ENCODE data around the gene GLIS1. TPM values are rescaled to one million over a fixed set of nuclear protein-coding genes. Genes with fewer than 3 reads are reported as not detected.

The GLIS1 gene
- total and polyA plus RNA-seq, 2 of the 8 experiments (the other 6 are each of a cell fraction or from before 2014, with no cell fraction given) = 0.15 to 0.22 TPM

DNA sequence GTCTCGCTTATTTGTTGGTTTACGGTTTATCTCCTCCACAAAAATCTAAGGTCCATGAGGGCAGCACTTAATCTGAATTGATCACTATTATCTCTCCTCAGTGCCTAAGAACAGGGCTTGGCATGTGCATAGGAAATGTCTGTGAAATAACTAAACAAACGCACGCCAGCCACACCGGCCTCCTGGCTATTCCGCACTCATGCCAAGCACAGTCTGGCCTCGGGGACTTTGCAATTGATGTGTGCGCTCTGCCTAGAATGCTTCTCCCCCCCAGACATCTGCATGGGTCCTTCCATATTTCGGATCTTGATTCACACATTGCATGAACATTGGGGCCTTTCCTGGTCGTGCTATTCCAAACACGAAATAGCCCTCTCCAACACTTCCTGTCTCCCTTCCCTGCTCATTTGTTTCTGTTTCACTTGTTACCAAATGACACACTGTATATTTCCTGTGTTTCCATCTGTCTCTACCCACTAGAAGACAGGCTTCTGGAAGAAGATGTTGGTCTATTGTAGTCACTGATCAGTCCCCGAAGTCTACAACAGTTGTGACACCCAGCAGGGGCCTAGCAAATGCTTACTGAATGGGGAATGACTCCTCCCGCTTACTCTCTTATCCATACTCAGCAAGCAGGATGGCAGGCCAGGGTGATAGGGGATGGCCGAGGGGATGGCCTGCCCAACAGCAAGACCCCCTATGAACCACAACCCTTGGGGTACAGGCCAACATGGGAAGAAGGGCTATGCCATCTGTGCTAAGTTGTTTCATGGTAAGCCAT lies 93.9 kb downstream of the GLIS1 start:
- FAIRE-seq = no peak
- TF ChIP-seq GABPA (IDR thresholded peaks at IDR 0.05; ENCODE audit: borderline replicate concordance, insufficient read depth, low read length) = no peak
- TF ChIP-seq TBP (IDR thresholded peaks at IDR 0.05; ENCODE audit: low read depth, low read length) = no peak
- TF ChIP-seq SIX5 (IDR thresholded peaks at IDR 0.05; ENCODE audit: low read depth, low read length) = no peak
- TF ChIP-seq EZH2 (IDR thresholded peaks at IDR 0.05; ENCODE audit: low read depth, low read length, severe bottlenecking) = no peak
- no peak for TF ChIP-seq POU5F1 (IDR thresholded peaks at IDR 0.05; ENCODE audit: low read depth, low read length)
- no peak for TF ChIP-seq CREB1 (IDR thresholded peaks at IDR 0.05)
- no peak for TF ChIP-seq SAP30 (IDR thresholded peaks at IDR 0.05; ENCODE audit: insufficient read depth, insufficient replicate concordance, low read length)
- TF ChIP-seq BCL11A (IDR thresholded peaks at IDR 0.05; ENCODE audit: low read depth in 2 of 2, low read length in 2 of 2) = no peak
- TF ChIP-seq RNF2 (IDR thresholded peaks at IDR 0.05; ENCODE audit: borderline replicate concordance, low read depth, low read length, missing control alignments, poor library complexity, severe bottlenecking) = no peak
- no peak for TF ChIP-seq RAD21 (IDR thresholded peaks at IDR 0.05 in 1 of 2, conservative IDR thresholded peaks at IDR 0.05 in 1 of 2; ENCODE audit: low read depth in 2 of 2, low read length in 2 of 2)
- no peak for TF ChIP-seq CBX8 (IDR thresholded peaks at IDR 0.05; ENCODE audit: borderline replicate concordance, low read depth, low read length)

More for the DNA sequence above, 93.9 kb downstream of the GLIS1 start:
- Histone ChIP-seq H3K79me2 (ENCODE audit: control insufficient read depth in 1 of 2, insufficient read depth in 2 of 2, low read length in 2 of 2) (no peaks in the 10 kb centered on the region), H3K4me2 (ENCODE audit: insufficient read depth in 1 of 2, low read depth in 2 of 2, low read length in 2 of 2) (no peak overlapping the region), H2BK120ac (replicated peaks; ENCODE audit: low read depth, low read length) (no peak overlapping the region), H3K27ac (ENCODE audit: low read depth, low read length) (no peak overlapping the region), H3K4ac (replicated peaks; ENCODE audit: insufficient read length, low read depth, low read length) (no peak overlapping the region), H3K4me3 (ENCODE audit: extremely low read depth in 1 of 4, insufficient read depth in 2 of 4, low read depth in 3 of 4, low read length in 4 of 4) (no peak overlapping the region), H3K4me1 (replicated peaks in 1 of 4; ENCODE audit: control insufficient read depth in 3 of 4, insufficient read depth in 4 of 4, low read length in 3 of 4) (peaks cover 0 to 2% (median under 1%) of the 10 kb centered on the region in 4 experiments; a peak in 2 of 7 replicates), H3K18ac (ENCODE audit: extremely low read depth, low read length) (no peak overlapping the region), H3K56ac (replicated peaks; ENCODE audit: insufficient read length, low read depth, low read length) (no peak overlapping the region), H4K91ac (replicated peaks; ENCODE audit: insufficient read length, low read length) (no peak overlapping the region), H4K20me1 (replicated peaks in 1 of 2; ENCODE audit: control insufficient read depth in 1 of 2, insufficient read depth in 2 of 2, low read length in 2 of 2) (no peaks in the 10 kb centered on the region), H2BK12ac (ENCODE audit: low read depth, low read length) (no peak overlapping the region), H3K9me3 (ENCODE audit: insufficient read depth in 2 of 2, low read depth in 1 of 2, low read length in 1 of 2) (no peaks in the 10 kb centered on the region), H3K79me1 (ENCODE audit: low read depth, low read length) (no peaks in the 10 kb centered on the region), H2BK15ac (ENCODE audit: low read length) (no peak overlapping the region), H2AK5ac (ENCODE audit: low read depth, low read length) (no peak overlapping the region), H3K14ac (ENCODE audit: insufficient read length) (no peak overlapping the region), H4K5ac (ENCODE audit: insufficient read length, low read depth, low read length) (no peak overlapping the region), H2BK5ac (ENCODE audit: low read depth, low read length) (no peak overlapping the region), H2AFZ (ENCODE audit: low read length) (no peak overlapping the region), H3K23me2 (ENCODE audit: low read depth, low read length) (no peaks in the 10 kb centered on the region), H3K36me3 (ENCODE audit: control insufficient read depth in 2 of 4, insufficient read depth in 4 of 4, low read length in 3 of 4) (no peaks in the 10 kb centered on the region), H3K27me3 (replicated peaks in 1 of 4; ENCODE audit: control insufficient read depth in 3 of 4, extremely low read depth in 1 of 4, insufficient read depth in 3 of 4, low read length in 3 of 4) (no peaks in the 10 kb centered on the region; a peak in 1 of 7 replicates), H2BK20ac (ENCODE audit: low read length) (no peak overlapping the region), H3K23ac (ENCODE audit: insufficient read length) (no peak overlapping the region), H3K9ac (replicated peaks in 1 of 4; ENCODE audit: extremely low read depth in 1 of 4, low read depth in 3 of 4, low read length in 3 of 4) (no peak overlapping the region), H4K8ac (ENCODE audit: extremely low read depth, insufficient read depth, low read length) (no peak overlapping the region)
- CTCF ChIA-PET (ENCODE audit: partially characterized antibody) = interaction anchor here (0.6 to 2.9 kb wide), 3 partner anchors 22 to 37 kb away, joined by 3 to 13 read pairs (median 6); no protein-coding TSS in a partner anchor
- no peak for DNase-seq (ENCODE audit: low read depth in 1 of 2, low spot score in 2 of 2)
- WGBS, 2 experiments (ENCODE audit: extremely low coverage in 1 of 2, insufficient coverage in 1 of 2, insufficient read length in 1 of 2, insufficient replicate concordance in 2 of 2, low coverage in 1 of 2, low lambda C conversion rate in 2 of 2, missing lambda C conversion rate in 1 of 2) = 87% methylated on average over 14 of the region's 14 CpGs; no CpG with 5 or more reads in 1 of the 2 experiments
- POLR2A ChIA-PET (ENCODE audit: partially characterized antibody) = no interaction called here

Measured in H1 (cell line).